SK-N-MC (cell line): ENCODE data around the gene REEP3.
A peak's percentile ranks its signal among the peaks of the same experiment; 100 is the strongest.

ENCODE experiments used
- DNase-seq: peaks from one replicate; pipeline ENCODE4 v3.0.0-alpha.2; 2011; ENCODE audit warnings: low read depth, low spot score
- H3K27ac ChIP-seq: fragments of 200-600 bp; sonication (generic); 2 replicates; pipeline ENCODE4 v1.5.1; 2016; ENCODE audit warnings: mixed run types
- H3K36me3 ChIP-seq: fragments of 200-600 bp; sonication (generic); 2 replicates; pipeline ENCODE4 v1.6.1; 2017; ENCODE audit warnings: antibody characterized with exemption, low read length, mixed read lengths; ENCODE audit not compliant: insufficient read depth
- H3K4me3 ChIP-seq: fragments of 200-600 bp; sonication (generic); 2 replicates; pipeline ENCODE4 v1.5.1; 2016
- H3K9ac ChIP-seq: fragments of 200-600 bp; sonication (generic); 2 replicates; pipeline ENCODE4 v1.8.0; 2017; ENCODE audit warnings: mixed run types, mixed read lengths; ENCODE audit not compliant: insufficient read length
- H3K9me3 ChIP-seq: fragments of 200-600 bp; sonication (generic); 2 replicates; pipeline ENCODE4 v1.6.1; 2017; ENCODE audit warnings: low read depth, mild to moderate bottlenecking, antibody characterized with exemption, low read length, moderate library complexity, mixed read lengths
- EZH2 ChIP-seq: fragments of 200-600 bp; sonication (generic); IDR thresholded peaks from one replicate; pipeline ENCODE4 v1.6.1; 2017; ENCODE audit warnings: antibody characterized with exemption
- FOXP2 ChIP-seq: optimal IDR thresholded peaks from 2 replicates; pipeline ENCODE3; 2011; ENCODE audit warnings: mild to moderate bottlenecking, moderate library complexity; ENCODE audit not compliant: insufficient read depth; ENCODE audit errors: extremely low read length, control extremely low read depth
- POLR2AphosphoS5 ChIP-seq: IDR thresholded peaks from 2 replicates; pipeline ENCODE4 v1.6.1; 2012; ENCODE audit warnings: mild to moderate bottlenecking, low read depth, low read length, borderline replicate concordance

The REEP3 gene

GRCh38 chr10:63611078-63611477 lies 89.9 kb downstream of the REEP3 start:
- no peak for DNase-seq
- Histone ChIP-seq H3K4me3 (no peak overlapping the region), H3K27ac (no peak overlapping the region), H3K9ac (no peak overlapping the region), H3K9me3 (no peaks in the 10 kb centered on the region), H3K36me3 (no peaks in the 10 kb centered on the region)
- TF ChIP-seq FOXP2, result no peak
- no peak for TF ChIP-seq EZH2
- no peak for TF ChIP-seq POLR2AphosphoS5

- no peak overlapping the region for H3K4me3 ChIP-seq
- DNase-seq, result no peak
- no peak overlapping the region for H3K27ac ChIP-seq
- H3K9me3 ChIP-seq, result no peaks in the 10 kb centered on the region
- no peak for TF ChIP-seq EZH2
- TF ChIP-seq POLR2AphosphoS5, result no peak; the same call in 1 of the 2 replicates
- no peak for TF ChIP-seq FOXP2
- H3K9ac ChIP-seq, result no peak overlapping the region
- H3K36me3 ChIP-seq, result no peaks in the 10 kb centered on the region
Measured at GRCh38 chr10:63614371-63614891, 93.2 kb downstream of the REEP3 start.

- no peak for DNase-seq
- no peak for TF ChIP-seq EZH2
- TF ChIP-seq FOXP2, result no peak
- TF ChIP-seq POLR2AphosphoS5, result no peak
- Histone ChIP-seq H3K27ac (no peak overlapping the region), H3K4me3 (no peak overlapping the region), H3K36me3 (no peaks in the 10 kb centered on the region), H3K9ac (no peak overlapping the region), H3K9me3 (no peaks in the 10 kb centered on the region)
Measured at GRCh38 chr10:63618552-63618951, 97.4 kb downstream of the REEP3 start.

GRCh38 chr10:63619426-63619825 lies 98.2 kb downstream of the REEP3 start:
- DNase-seq, result no peak
- Histone ChIP-seq H3K9me3 (no peaks in the 10 kb centered on the region), H3K36me3 (no peaks in the 10 kb centered on the region), H3K27ac (no peak overlapping the region), H3K4me3 (no peak overlapping the region), H3K9ac (no peak overlapping the region)
- TF ChIP-seq POLR2AphosphoS5 (no peak), FOXP2 (no peak), EZH2 (no peak)

- TF ChIP-seq FOXP2, result no peak
- TF ChIP-seq POLR2AphosphoS5, result no peak
- TF ChIP-seq EZH2, result no peak
Measured at GRCh38 chr10:63622097-63622496, 100.9 kb downstream of the REEP3 start.

GRCh38 chr10:63624701-63625100 lies 103.5 kb downstream of the REEP3 start:
- Histone ChIP-seq H3K27ac (no peak overlapping the region), H3K4me3 (no peak overlapping the region), H3K36me3 (no peaks in the 10 kb centered on the region), H3K9me3 (no peaks in the 10 kb centered on the region), H3K9ac (no peak overlapping the region)
- no peak for DNase-seq
- TF ChIP-seq FOXP2 (no peak), EZH2 (no peak), POLR2AphosphoS5 (no peak)

More at GRCh38 chr10:63622097-63622496, 100.9 kb downstream of the REEP3 start:
- no peak overlapping the region for H3K4me3 ChIP-seq
- H3K9me3 ChIP-seq, result no peaks in the 10 kb centered on the region
- no peak overlapping the region for H3K9ac ChIP-seq
- no peak overlapping the region for H3K27ac ChIP-seq
- DNase-seq, result no peak
- no peaks in the 10 kb centered on the region for H3K36me3 ChIP-seq

GRCh38 chr10:63627396-63627795 lies 106.2 kb downstream of the REEP3 start:
- no peak for DNase-seq
- H3K4me3 ChIP-seq, result no peak overlapping the region; the same call in 1 of the 2 replicates
- TF ChIP-seq POLR2AphosphoS5 (no peak), FOXP2 (no peak), EZH2 (no peak)
- H3K36me3 ChIP-seq, result no peaks in the 10 kb centered on the region
- H3K27ac ChIP-seq, result 0 out of 2 replicates have a peak overlapping the region, but pooled peaks have one; percentile 19
- no peak overlapping the region for H3K9ac ChIP-seq
- H3K9me3 ChIP-seq, result no peaks in the 10 kb centered on the region

GRCh38 chr10:63627881-63628296 lies 106.7 kb downstream of the REEP3 start:
- no peaks in the 10 kb centered on the region for H3K36me3 ChIP-seq
- DNase-seq, result no peak
- no peaks in the 10 kb centered on the region for H3K9me3 ChIP-seq
- peak overlapping the region; percentile 96 for H3K27ac ChIP-seq
- no peak overlapping the region for H3K9ac ChIP-seq
- peak overlapping the region; percentile 81 for H3K4me3 ChIP-seq
- no peak for TF ChIP-seq FOXP2
- TF ChIP-seq POLR2AphosphoS5, result peak; percentile 39; the same call in 1 of the 2 replicates
- no peak for TF ChIP-seq EZH2

- no peaks in the 10 kb centered on the region for H3K36me3 ChIP-seq
- DNase-seq, result no peak
- peak overlapping the region; percentile 63 for H3K9ac ChIP-seq
- H3K9me3 ChIP-seq, result no peaks in the 10 kb centered on the region
- H3K4me3 ChIP-seq, result peak overlapping the region; percentile 81
- no peak for TF ChIP-seq EZH2
- H3K27ac ChIP-seq, result peak overlapping the region; percentile 96
Measured at GRCh38 chr10:63628526-63629362, 107.5 kb downstream of the REEP3 start.
